ENCODE measurements around the gene SORCS2.

Gene SORCS2

DNA sequence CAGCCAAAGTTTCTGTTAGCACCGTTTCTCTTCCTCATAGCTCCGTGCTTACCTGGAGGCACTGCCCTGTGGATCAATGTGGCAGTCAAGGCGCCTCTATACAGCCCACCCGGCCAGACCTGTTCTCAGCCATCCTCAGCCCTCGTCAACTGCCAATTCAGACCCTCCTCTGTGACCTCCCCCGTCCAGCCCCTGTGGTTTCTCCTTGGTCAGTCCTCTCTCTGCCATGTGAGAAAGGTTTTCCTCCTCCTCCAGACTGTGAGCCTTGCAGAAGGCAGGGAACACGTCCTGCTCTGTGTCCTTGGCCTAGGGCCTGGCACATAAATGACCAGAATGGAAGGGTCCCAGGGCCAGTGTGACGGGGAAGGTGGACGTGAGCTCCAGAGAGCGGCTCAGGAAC, 417.0 kb downstream of the SORCS2 start:
- Histone ChIP-seq H4K20me1 (ENCODE audit: control insufficient read depth, insufficient read depth, low read depth, low read length) (no peaks in the 10 kb centered on the region), H3K27ac (ENCODE audit: low read depth, low read length) (no peak overlapping the region), H3K9me2 (replicated peaks; ENCODE audit: control insufficient read depth, low read length) (no peaks in the 10 kb centered on the region), H3K4me2 (ENCODE audit: low read length) (no peak overlapping the region), H3K36me3 (ENCODE audit: control insufficient read depth, low read length) (no peaks in the 10 kb centered on the region), H3K9me3 (ENCODE audit: control insufficient read depth, insufficient read depth, low read length) (no peaks in the 10 kb centered on the region), H3K27me3 (ENCODE audit: control insufficient read depth, low read length) (no peaks in the 10 kb centered on the region), H3K79me2 (ENCODE audit: control insufficient read depth, low read length) (no peaks in the 10 kb centered on the region), H3K4me3 (ENCODE audit: low read length) (no peak overlapping the region), H3K4me1 (ENCODE audit: control insufficient read depth, low read length) (no peaks in the 10 kb centered on the region), H3F3A (ENCODE audit: control insufficient read depth, insufficient read depth) (no peaks in the 10 kb centered on the region)
- TF ChIP-seq CTCF (IDR thresholded peaks at IDR 0.05; ENCODE audit: low read depth, low read length, poor library complexity, severe bottlenecking) (no peak), EZH2phosphoT487 (IDR thresholded peaks at IDR 0.05; ENCODE audit: borderline replicate concordance, low read length) (no peak)

DNA sequence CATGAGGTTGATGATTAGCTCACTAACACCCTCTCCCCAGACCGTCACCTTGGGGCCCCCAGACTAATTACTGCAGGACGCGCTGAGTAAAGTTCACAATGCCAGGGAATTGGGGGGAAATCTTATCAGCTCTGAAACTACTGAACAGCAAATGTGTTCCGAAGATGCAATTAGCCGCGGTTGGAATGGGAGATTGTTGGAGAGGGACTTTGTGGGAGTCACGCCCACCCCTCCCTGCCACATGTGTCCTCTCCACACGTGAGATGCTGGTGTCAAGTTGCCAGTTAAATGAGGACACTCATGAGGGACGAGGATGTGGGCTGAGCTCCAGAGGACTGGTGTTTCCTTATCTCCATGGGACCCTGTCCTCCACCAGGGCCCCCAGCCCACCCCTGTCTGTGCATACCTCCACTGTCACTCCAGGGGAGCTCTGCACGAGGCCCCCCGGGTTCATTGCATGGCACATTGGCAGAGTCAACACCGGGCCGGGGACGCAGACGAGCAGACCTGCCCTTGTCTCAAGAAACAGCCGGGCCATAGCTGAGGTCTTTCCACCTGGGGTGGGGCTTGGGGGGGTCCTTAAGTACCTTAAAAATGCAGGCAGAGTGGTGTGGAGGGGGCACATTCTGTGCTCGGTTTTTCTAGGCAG, 417.8 kb downstream of the SORCS2 start:
- Histone ChIP-seq H3K9me2 (replicated peaks; ENCODE audit: control insufficient read depth, low read length) (no peaks in the 10 kb centered on the region), H3K27ac (ENCODE audit: low read depth, low read length) (no peak overlapping the region), H3K4me1 (ENCODE audit: control insufficient read depth, low read length) (no peaks in the 10 kb centered on the region), H3K4me3 (ENCODE audit: low read length) (no peak overlapping the region), H3F3A (ENCODE audit: control insufficient read depth, insufficient read depth) (no peaks in the 10 kb centered on the region), H4K20me1 (ENCODE audit: control insufficient read depth, insufficient read depth, low read depth, low read length) (no peaks in the 10 kb centered on the region), H3K79me2 (ENCODE audit: control insufficient read depth, low read length) (no peaks in the 10 kb centered on the region), H3K9me3 (ENCODE audit: control insufficient read depth, insufficient read depth, low read length) (no peaks in the 10 kb centered on the region), H3K27me3 (ENCODE audit: control insufficient read depth, low read length) (no peaks in the 10 kb centered on the region), H3K4me2 (ENCODE audit: low read length) (no peak overlapping the region), H3K36me3 (ENCODE audit: control insufficient read depth, low read length) (no peaks in the 10 kb centered on the region)
- TF ChIP-seq EZH2phosphoT487 (IDR thresholded peaks at IDR 0.05; ENCODE audit: borderline replicate concordance, low read length), result no peak
- no peak for TF ChIP-seq CTCF (IDR thresholded peaks at IDR 0.05; ENCODE audit: low read depth, low read length, poor library complexity, severe bottlenecking)

DNA sequence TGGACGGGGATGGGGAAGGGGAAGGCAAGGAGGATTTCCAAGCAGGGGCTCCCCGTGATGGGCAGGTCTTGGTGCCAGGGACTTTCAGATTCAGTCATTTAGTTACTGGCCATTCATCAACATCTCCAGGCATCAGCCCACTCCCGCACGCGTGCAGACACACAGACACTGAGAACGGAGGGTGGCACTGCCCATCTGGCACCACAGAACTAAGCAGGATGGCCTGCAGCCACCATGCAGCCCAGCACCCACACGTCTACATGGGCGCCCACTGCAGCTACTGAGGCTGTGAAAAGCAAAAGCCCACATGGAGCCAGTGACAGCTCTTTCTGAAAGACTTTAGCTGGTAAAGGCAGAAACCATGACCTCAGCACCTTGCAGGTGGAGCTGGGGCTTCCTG, 418.5 kb downstream of the SORCS2 start:
- no peak overlapping the region for H3K4me2 ChIP-seq (ENCODE audit: low read length)
- H3K4me1 ChIP-seq (ENCODE audit: control insufficient read depth, low read length), result no peaks in the 10 kb centered on the region
- no peak overlapping the region for H3K4me3 ChIP-seq (ENCODE audit: low read length)
- H3K79me2 ChIP-seq (ENCODE audit: control insufficient read depth, low read length), result no peaks in the 10 kb centered on the region
- no peaks in the 10 kb centered on the region for H3F3A ChIP-seq (ENCODE audit: control insufficient read depth, insufficient read depth)
- TF ChIP-seq EZH2phosphoT487 (IDR thresholded peaks at IDR 0.05; ENCODE audit: borderline replicate concordance, low read length) (no peak), CTCF (IDR thresholded peaks at IDR 0.05; ENCODE audit: low read depth, low read length, poor library complexity, severe bottlenecking) (no peak)
- no peaks in the 10 kb centered on the region for H3K9me2 ChIP-seq (replicated peaks; ENCODE audit: control insufficient read depth, low read length)
- H3K36me3 ChIP-seq (ENCODE audit: control insufficient read depth, low read length), result no peaks in the 10 kb centered on the region
- H3K27me3 ChIP-seq (ENCODE audit: control insufficient read depth, low read length), result no peaks in the 10 kb centered on the region
- H3K9me3 ChIP-seq (ENCODE audit: control insufficient read depth, insufficient read depth, low read length), result no peaks in the 10 kb centered on the region
- H4K20me1 ChIP-seq (ENCODE audit: control insufficient read depth, insufficient read depth, low read depth, low read length), result no peaks in the 10 kb centered on the region
- H3K27ac ChIP-seq (ENCODE audit: low read depth, low read length), result no peak overlapping the region

All from DOHH2 (cell line).